Measurements from ENCODE around the gene RYR2. TPM values are rescaled to one million over a fixed set of nuclear protein-coding genes. Genes with fewer than 3 reads are reported as not detected.

The RYR2 gene
- polyA plus RNA-seq, 1 experiment: not detected

DNA sequence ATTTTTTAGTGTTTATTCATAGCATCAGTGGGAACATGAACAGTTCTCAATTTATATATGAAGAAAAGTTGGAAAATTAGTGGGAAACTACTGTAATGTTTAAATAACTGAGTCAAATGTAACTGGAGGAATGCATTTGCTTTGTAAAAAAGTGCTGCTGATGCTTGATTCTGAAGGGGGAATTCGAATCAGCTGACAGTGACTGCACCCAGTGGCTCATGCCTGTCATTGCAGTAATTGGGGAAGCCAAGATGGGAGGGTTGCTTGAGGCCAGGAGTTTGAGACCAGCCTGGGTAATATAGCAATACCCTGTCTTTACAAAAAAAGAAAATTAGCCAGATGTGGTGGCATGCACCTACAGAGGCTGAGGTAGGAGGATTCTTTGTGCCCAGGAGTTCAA lies 450.4 kb downstream of the RYR2 start:
- ChIA-PET POLR2A (no interaction called here), CTCF (no interaction called here)
- TF ChIP-seq, protein P1, sequence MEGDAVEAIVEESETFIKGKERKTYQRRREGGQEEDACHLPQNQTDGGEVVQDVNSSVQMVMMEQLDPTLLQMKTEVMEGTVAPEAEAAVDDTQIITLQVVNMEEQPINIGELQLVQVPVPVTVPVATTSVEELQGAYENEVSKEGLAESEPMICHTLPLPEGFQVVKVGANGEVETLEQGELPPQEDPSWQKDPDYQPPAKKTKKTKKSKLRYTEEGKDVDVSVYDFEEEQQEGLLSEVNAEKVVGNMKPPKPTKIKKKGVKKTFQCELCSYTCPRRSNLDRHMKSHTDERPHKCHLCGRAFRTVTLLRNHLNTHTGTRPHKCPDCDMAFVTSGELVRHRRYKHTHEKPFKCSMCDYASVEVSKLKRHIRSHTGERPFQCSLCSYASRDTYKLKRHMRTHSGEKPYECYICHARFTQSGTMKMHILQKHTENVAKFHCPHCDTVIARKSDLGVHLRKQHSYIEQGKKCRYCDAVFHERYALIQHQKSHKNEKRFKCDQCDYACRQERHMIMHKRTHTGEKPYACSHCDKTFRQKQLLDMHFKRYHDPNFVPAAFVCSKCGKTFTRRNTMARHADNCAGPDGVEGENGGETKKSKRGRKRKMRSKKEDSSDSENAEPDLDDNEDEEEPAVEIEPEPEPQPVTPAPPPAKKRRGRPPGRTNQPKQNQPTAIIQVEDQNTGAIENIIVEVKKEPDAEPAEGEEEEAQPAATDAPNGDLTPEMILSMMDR (IDR thresholded peaks at IDR 0.05; ENCODE audit: insufficient read depth, low read depth, low read length): no peak
- no peak overlapping the region for H3K4me3 ChIP-seq (ENCODE audit: low read depth, low read length)
- no peaks in the 10 kb centered on the region for H3K36me3 ChIP-seq (ENCODE audit: control insufficient read depth, insufficient read depth, low read length)
- no peaks in the 10 kb centered on the region for H3K27me3 ChIP-seq (ENCODE audit: control insufficient read depth, insufficient read depth, low read length)
- DNase-seq (ENCODE audit: low read depth): no peak

DNA sequence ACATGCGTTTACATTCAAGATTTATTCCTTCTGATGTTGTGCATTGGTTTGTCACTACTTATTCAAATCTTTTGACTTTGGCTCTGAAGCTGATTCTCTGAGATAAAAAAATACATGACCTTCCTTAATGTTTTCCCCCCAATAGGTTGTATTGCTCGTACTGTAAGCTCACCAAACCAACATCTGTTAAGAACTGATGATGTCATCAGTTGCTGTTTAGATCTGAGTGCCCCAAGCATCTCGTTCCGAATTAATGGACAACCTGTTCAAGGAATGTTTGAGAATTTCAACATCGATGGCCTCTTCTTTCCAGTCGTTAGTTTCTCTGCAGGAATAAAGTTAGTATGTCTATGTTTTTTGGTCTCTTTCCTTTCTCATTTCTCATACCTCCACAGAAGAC lies 458.6 kb downstream of the RYR2 start:
- no peak for DNase-seq (ENCODE audit: low read depth)
- Histone ChIP-seq H3K36me3 (ENCODE audit: control insufficient read depth, insufficient read depth, low read length) (no peaks in the 10 kb centered on the region), H3K4me3 (ENCODE audit: low read depth, low read length) (no peak overlapping the region), H3K27me3 (ENCODE audit: control insufficient read depth, insufficient read depth, low read length) (no peaks in the 10 kb centered on the region)
- POLR2A ChIA-PET: no interaction called here
- CTCF ChIA-PET: no interaction called here
- TF ChIP-seq, protein P1 (IDR thresholded peaks at IDR 0.05; ENCODE audit: insufficient read depth, low read depth, low read length): no peak

DNA sequence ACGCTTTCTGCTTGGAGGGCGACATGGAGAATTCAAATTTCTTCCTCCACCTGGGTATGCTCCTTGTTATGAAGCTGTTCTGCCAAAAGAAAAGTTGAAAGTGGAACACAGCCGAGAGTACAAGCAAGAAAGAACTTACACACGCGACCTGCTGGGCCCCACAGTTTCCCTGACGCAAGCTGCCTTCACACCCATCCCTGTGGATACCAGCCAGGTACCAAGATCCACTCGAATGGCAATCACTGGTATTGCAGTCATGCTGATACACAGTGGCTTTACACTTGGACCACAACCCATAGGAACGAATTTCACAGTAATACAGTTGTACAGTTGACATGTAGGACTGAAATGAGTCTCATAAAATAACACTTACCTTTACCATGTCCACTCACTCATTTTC lies 461.3 kb downstream of the RYR2 start:
- CTCF ChIA-PET: no interaction called here
- DNase-seq (ENCODE audit: low read depth): no peak
- Histone ChIP-seq H3K27me3 (ENCODE audit: control insufficient read depth, insufficient read depth, low read length) (no peaks in the 10 kb centered on the region), H3K4me3 (ENCODE audit: low read depth, low read length) (no peak overlapping the region), H3K36me3 (ENCODE audit: control insufficient read depth, insufficient read depth, low read length) (no peaks in the 10 kb centered on the region)
- POLR2A ChIA-PET: no interaction called here
- TF ChIP-seq, protein P1 (IDR thresholded peaks at IDR 0.05; ENCODE audit: insufficient read depth, low read depth, low read length): no peak

DNA sequence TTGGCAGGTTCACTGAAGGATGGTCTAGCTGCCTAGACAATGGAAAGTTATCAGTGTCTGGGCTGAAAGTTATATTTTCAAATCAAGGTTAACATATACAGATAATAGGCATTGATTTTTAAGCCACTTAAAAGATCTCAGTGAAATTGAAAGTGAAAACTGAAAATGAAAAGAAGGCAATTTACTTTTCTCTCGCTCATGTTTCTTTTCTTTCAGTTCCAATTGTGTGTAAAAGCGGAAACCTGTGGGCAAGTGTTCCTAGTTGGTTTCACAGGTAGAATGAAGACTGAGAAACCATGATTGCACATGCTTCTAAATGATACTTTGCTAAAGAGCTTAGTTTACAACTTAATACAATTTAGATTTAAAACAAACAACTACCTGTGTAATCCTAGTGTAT lies 465.0 kb downstream of the RYR2 start:
- no peaks in the 10 kb centered on the region for H3K27me3 ChIP-seq (ENCODE audit: control insufficient read depth, insufficient read depth, low read length)
- DNase-seq (ENCODE audit: low read depth): no peak
- no peaks in the 10 kb centered on the region for H3K36me3 ChIP-seq (ENCODE audit: control insufficient read depth, insufficient read depth, low read length)
- ChIA-PET CTCF (no interaction called here), POLR2A (no interaction called here)
- H3K4me3 ChIP-seq (ENCODE audit: low read depth, low read length): no peak overlapping the region
- TF ChIP-seq, protein P1 (IDR thresholded peaks at IDR 0.05; ENCODE audit: insufficient read depth, low read depth, low read length): no peak

DNA sequence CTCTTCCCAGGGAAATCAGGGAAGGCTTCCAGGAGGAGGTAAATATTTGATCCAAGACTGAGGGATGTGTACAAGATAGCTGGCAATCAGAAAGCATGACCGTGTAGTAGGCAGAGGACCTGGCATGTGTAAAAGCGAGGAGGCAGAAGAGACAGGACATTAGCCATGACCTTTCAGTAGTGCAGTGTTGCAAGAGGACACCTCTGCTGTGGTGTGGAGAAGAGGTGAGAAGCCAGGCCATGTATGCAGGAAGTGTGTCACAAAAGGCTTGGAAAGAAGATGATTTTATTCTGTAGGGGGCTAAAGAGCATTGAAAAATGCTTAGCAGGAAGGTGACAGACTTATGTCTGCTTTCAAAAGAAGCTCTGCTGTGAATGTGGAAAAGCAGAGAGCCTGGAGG lies 467.8 kb downstream of the RYR2 start:
- ChIA-PET CTCF (no interaction called here), POLR2A (no interaction called here)
- TF ChIP-seq, protein P1 (IDR thresholded peaks at IDR 0.05; ENCODE audit: insufficient read depth, low read depth, low read length): no peak
- H3K27me3 ChIP-seq (ENCODE audit: control insufficient read depth, insufficient read depth, low read length): no peaks in the 10 kb centered on the region
- DNase-seq (ENCODE audit: low read depth): no peak
- H3K36me3 ChIP-seq (ENCODE audit: control insufficient read depth, insufficient read depth, low read length): no peaks in the 10 kb centered on the region
- no peak overlapping the region for H3K4me3 ChIP-seq (ENCODE audit: low read depth, low read length)

All from BJ (cell line).